H1 (cell line): Measurements from ENCODE around the gene LRRC46. TPM values are rescaled to one million over a fixed set of nuclear protein-coding genes. Genes with fewer than 3 reads are reported as not detected.

Experiments
- ASH2L ChIP-seq: fragments of 200-600, 300-600 bp; sonication (generic); IDR thresholded peaks from one replicate; pipeline ENCODE4 v1.7.1; 2017; ENCODE audit warnings: low read length
- CBX8 ChIP-seq: fragments of 300-800, 300-1000 bp; sonication (generic); IDR thresholded peaks from 2 replicates; pipeline ENCODE4 v1.7.1; 2016; ENCODE audit warnings: low read depth, low read length, borderline replicate concordance
- FOSL1 ChIP-seq: IDR thresholded peaks from 2 replicates; pipeline ENCODE4 v1.6.1; 2011; ENCODE audit warnings: mild to moderate bottlenecking, low read depth, low read length, moderate library complexity; ENCODE audit not compliant: insufficient read depth
- HDAC6 ChIP-seq: IDR thresholded peaks from one replicate; pipeline ENCODE4 v1.7.1; 2012; ENCODE audit warnings: low read depth, mild to moderate bottlenecking, inconsistent platforms, low read length, moderate library complexity
- NRF1 ChIP-seq: IDR thresholded peaks from 2 replicates; pipeline ENCODE4 v1.6.1; 2011; ENCODE audit warnings: mild to moderate bottlenecking, low read depth, low read length, improper control_type of control experiment
- POLR2AphosphoS5 ChIP-seq: IDR thresholded peaks from 2 replicates; pipeline ENCODE4 v1.6.1; 2011; ENCODE audit warnings: low read depth, low read length
- RNF2 ChIP-seq: fragments of 200-900, 300-1000 bp; sonication (generic); IDR thresholded peaks from 2 replicates; pipeline ENCODE4 v1.7.1; 2016; ENCODE audit warnings: borderline replicate concordance, low read depth, mild to moderate bottlenecking, antibody characterized with exemption, low read length; ENCODE audit not compliant: poor library complexity, severe bottlenecking; ENCODE audit errors: missing control alignments
- TCF12 ChIP-seq: IDR thresholded peaks from 2 replicates; pipeline ENCODE4 v1.6.1; 2011; ENCODE audit warnings: low read depth, mild to moderate bottlenecking, low read length
- TEAD4 ChIP-seq: IDR thresholded peaks from 2 replicates; pipeline ENCODE4 v1.6.1; 2012; ENCODE audit warnings: low read depth, low read length, inconsistent platforms, mixed read lengths
- polyA plus RNA-seq, 7 experiments: library from polyadenylated mRNA; depleted of rRNA in 3 of 7; stranded (reverse) in 5 of 7; unstranded in 2 of 7; fragments of >200 nt in 5 of 7; fragments of 200-250 nt in 2 of 7; gene quantifications; 1 replicate in 5 of 7; 2 replicates in 1 of 7; 4 replicates in 1 of 7; pipeline versions ENCODE4 v1.2.1 to v1.2.3, GENCODE V29; 2011 to 2013; ENCODE audit warnings: missing spikeins in 2 of 7, mixed read lengths in 2 of 7
- total RNA-seq: library from RNA; stranded (reverse); fragmentation: NEBNext Ultra II Directional; extraction: Animal tissue kit (Norgen Biotek cat#: 25700); gene quantifications from 2 replicates; pipeline ENCODE4 v1.2.1, GENCODE V29; 2021
- TF ChIP-seq, protein P1 (sequence below): fragments of 300-600 bp; sonication (generic); IDR thresholded peaks from 2 replicates; pipeline ENCODE4 v1.7.1; 2012; ENCODE audit warnings: low read length, moderate library complexity, mild to moderate bottlenecking, inconsistent platforms; ENCODE audit not compliant: insufficient replicate concordance

The LRRC46 gene
- total and polyA plus RNA-seq, 2 of the 8 experiments (the other 6 are each of a cell fraction or from before 2014, with no cell fraction given): 0.18 TPM; not detected in 1

DNA sequence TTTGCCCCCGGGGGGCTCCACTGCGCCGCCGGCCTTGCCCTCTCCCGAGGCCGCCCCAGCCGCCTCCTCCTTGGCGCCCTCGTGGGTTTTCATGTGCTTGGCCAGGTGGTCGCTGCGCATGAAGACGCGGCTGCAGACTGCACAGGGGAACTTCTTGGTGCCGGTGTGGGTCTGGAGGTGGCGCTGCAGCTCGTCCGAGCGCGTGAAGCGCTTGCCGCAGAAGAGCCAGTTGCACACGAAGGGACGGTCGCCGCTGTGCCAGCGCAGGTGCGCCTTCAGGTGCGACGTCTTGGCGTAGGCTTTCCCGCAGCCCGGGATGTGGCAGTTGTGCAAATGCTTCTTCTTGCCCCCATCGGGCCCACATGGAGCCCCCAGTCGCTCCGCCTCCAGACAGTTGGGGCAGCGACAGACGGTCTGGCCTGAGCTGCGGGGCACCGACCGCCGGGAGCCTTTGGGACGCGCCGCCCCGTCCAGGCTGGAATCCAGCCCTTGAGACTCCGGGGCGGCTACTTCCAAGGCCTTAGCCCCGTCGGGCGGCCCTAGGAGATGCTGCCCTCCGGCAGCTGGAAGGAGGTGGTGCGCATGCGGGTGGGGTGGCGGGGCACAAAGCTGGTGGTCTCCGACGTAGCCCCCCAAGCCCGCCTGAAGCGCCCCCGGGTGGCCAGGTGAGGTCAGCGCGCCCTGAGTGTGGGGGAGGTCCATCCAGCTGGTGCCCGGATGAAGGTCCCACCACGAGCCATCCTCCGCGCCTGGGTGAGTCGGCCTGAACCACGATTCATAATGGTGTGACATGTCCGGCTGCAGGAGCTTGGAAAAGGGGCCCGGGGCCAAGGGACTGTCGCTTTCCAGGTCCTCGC lies 16.1 kb downstream of the LRRC46 start (continued):
- TF ChIP-seq, protein P1, sequence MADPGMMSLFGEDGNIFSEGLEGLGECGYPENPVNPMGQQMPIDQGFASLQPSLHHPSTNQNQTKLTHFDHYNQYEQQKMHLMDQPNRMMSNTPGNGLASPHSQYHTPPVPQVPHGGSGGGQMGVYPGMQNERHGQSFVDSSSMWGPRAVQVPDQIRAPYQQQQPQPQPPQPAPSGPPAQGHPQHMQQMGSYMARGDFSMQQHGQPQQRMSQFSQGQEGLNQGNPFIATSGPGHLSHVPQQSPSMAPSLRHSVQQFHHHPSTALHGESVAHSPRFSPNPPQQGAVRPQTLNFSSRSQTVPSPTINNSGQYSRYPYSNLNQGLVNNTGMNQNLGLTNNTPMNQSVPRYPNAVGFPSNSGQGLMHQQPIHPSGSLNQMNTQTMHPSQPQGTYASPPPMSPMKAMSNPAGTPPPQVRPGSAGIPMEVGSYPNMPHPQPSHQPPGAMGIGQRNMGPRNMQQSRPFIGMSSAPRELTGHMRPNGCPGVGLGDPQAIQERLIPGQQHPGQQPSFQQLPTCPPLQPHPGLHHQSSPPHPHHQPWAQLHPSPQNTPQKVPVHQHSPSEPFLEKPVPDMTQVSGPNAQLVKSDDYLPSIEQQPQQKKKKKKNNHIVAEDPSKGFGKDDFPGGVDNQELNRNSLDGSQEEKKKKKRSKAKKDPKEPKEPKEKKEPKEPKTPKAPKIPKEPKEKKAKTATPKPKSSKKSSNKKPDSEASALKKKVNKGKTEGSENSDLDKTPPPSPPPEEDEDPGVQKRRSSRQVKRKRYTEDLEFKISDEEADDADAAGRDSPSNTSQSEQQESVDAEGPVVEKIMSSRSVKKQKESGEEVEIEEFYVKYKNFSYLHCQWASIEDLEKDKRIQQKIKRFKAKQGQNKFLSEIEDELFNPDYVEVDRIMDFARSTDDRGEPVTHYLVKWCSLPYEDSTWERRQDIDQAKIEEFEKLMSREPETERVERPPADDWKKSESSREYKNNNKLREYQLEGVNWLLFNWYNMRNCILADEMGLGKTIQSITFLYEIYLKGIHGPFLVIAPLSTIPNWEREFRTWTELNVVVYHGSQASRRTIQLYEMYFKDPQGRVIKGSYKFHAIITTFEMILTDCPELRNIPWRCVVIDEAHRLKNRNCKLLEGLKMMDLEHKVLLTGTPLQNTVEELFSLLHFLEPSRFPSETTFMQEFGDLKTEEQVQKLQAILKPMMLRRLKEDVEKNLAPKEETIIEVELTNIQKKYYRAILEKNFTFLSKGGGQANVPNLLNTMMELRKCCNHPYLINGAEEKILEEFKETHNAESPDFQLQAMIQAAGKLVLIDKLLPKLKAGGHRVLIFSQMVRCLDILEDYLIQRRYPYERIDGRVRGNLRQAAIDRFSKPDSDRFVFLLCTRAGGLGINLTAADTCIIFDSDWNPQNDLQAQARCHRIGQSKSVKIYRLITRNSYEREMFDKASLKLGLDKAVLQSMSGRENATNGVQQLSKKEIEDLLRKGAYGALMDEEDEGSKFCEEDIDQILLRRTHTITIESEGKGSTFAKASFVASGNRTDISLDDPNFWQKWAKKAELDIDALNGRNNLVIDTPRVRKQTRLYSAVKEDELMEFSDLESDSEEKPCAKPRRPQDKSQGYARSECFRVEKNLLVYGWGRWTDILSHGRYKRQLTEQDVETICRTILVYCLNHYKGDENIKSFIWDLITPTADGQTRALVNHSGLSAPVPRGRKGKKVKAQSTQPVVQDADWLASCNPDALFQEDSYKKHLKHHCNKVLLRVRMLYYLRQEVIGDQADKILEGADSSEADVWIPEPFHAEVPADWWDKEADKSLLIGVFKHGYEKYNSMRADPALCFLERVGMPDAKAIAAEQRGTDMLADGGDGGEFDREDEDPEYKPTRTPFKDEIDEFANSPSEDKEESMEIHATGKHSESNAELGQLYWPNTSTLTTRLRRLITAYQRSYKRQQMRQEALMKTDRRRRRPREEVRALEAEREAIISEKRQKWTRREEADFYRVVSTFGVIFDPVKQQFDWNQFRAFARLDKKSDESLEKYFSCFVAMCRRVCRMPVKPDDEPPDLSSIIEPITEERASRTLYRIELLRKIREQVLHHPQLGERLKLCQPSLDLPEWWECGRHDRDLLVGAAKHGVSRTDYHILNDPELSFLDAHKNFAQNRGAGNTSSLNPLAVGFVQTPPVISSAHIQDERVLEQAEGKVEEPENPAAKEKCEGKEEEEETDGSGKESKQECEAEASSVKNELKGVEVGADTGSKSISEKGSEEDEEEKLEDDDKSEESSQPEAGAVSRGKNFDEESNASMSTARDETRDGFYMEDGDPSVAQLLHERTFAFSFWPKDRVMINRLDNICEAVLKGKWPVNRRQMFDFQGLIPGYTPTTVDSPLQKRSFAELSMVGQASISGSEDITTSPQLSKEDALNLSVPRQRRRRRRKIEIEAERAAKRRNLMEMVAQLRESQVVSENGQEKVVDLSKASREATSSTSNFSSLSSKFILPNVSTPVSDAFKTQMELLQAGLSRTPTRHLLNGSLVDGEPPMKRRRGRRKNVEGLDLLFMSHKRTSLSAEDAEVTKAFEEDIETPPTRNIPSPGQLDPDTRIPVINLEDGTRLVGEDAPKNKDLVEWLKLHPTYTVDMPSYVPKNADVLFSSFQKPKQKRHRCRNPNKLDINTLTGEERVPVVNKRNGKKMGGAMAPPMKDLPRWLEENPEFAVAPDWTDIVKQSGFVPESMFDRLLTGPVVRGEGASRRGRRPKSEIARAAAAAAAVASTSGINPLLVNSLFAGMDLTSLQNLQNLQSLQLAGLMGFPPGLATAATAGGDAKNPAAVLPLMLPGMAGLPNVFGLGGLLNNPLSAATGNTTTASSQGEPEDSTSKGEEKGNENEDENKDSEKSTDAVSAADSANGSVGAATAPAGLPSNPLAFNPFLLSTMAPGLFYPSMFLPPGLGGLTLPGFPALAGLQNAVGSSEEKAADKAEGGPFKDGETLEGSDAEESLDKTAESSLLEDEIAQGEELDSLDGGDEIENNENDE: no peak
- TF ChIP-seq RNF2 (no peak), POLR2AphosphoS5 (no peak), TCF12 (no peak), HDAC6 (no peak), CBX8 (no peak), ASH2L (no peak), TEAD4 (no peak), NRF1 (peak; percentile 26; the same call in 1 of the 2 replicates), FOSL1 (no peak)
